22Rv1 (cell line): Measurements from ENCODE around the gene CALM3.

Experiments
- ZFX ChIP-seq: fragments of 450-650 bp; IDR thresholded peaks from 2 replicates; pipeline ENCODE4 v1.6.1; 2017; ENCODE audit warnings: antibody characterized with exemption, borderline replicate concordance
- TF ChIP-seq, protein P1 (sequence below): fragments of 450-650 bp; IDR thresholded peaks from 2 replicates; pipeline ENCODE4 v1.5.1; 2017; ENCODE audit warnings: mild to moderate bottlenecking

DNA sequence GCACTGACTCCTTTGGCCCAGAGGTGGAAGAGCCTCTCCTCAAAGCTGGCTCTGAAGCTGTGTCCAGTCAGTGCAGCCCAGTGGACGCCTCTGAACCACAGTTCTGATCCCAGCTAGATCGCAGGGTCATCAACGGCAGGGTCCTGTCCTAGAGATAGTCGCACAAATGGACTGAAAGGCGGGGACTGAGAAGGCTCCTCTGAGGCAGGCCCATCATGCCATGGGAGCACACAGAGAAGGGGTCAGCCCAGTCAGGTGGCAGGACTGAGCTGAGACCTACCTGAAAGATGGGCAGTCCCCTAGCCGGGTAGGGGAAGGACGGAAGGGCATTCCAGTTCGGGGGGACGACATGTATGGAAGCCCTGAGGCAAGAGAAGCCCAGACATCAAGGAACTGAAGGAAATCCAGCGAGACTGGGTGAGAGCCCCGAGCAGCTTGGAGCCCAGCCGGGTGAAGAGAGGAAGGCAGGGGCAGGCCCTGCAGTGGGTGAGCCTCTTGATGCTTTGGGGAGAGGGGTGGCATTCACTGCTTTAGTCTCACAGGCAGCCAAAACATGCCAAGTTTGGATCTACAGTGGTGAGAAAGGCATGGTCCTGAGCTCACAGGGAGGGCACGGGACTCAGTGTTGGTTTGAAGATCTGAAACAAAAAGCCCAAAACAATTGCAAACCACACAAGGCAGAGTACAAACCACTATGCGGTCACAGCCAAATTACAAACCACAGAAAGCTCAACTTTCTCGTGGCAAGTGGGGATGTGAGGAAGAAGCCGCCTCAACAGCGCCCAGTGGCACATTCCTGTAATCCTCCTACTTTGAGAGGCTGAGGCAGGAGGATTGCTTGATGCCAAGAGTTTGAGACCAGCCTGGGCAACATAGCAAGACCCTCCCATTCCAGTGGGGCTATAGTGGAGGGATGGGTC, 10.0 kb downstream of the CALM3 start:
- TF ChIP-seq, protein P1, sequence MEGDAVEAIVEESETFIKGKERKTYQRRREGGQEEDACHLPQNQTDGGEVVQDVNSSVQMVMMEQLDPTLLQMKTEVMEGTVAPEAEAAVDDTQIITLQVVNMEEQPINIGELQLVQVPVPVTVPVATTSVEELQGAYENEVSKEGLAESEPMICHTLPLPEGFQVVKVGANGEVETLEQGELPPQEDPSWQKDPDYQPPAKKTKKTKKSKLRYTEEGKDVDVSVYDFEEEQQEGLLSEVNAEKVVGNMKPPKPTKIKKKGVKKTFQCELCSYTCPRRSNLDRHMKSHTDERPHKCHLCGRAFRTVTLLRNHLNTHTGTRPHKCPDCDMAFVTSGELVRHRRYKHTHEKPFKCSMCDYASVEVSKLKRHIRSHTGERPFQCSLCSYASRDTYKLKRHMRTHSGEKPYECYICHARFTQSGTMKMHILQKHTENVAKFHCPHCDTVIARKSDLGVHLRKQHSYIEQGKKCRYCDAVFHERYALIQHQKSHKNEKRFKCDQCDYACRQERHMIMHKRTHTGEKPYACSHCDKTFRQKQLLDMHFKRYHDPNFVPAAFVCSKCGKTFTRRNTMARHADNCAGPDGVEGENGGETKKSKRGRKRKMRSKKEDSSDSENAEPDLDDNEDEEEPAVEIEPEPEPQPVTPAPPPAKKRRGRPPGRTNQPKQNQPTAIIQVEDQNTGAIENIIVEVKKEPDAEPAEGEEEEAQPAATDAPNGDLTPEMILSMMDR: no peak
- no peak for TF ChIP-seq ZFX
